Stimulated activated CD4-positive, alpha-beta T cell treated with anti-CD3 and anti-CD28 coated beads, Interleukin-4, amount 100 ng/mL, for 1 hour (primary cell): ENCODE measurements around the gene FBN3.

Experiments
- DNase-seq: peaks from one replicate; pipeline ENCODE4 v3.0.0-alpha.2; 2020

FBN3 gene

GRCh38 chr19:8148088-8148409 lies 1.3 kb downstream of the FBN3 start:
- no peak for DNase-seq

- no peak for DNase-seq
Observed at GRCh38 chr19:8147582-8147978, 1.8 kb downstream of the FBN3 start.

- no peak for DNase-seq
Observed at GRCh38 chr19:8146877-8147581, 2.4 kb downstream of the FBN3 start.

- DNase-seq = no peak
Observed at GRCh38 chr19:8144273-8144995, 5.0 kb downstream of the FBN3 start.

- no peak for DNase-seq
Observed at GRCh38 chr19:8143041-8143440, 6.4 kb downstream of the FBN3 start.

GRCh38 chr19:8142513-8142900 lies 6.9 kb downstream of the FBN3 start:
- DNase-seq = no peak

- DNase-seq = no peak
Observed at GRCh38 chr19:8141726-8142512, 7.5 kb downstream of the FBN3 start.

GRCh38 chr19:8138201-8138600 lies 11.2 kb downstream of the FBN3 start:
- no peak for DNase-seq

- no peak for DNase-seq
Observed at GRCh38 chr19:8137425-8137824, 12.0 kb downstream of the FBN3 start.

GRCh38 chr19:8135946-8136618 lies 13.3 kb downstream of the FBN3 start:
- no peak for DNase-seq

GRCh38 chr19:8132858-8133458 lies 16.4 kb downstream of the FBN3 start:
- no peak for DNase-seq

GRCh38 chr19:8131517-8131916 lies 17.9 kb downstream of the FBN3 start:
- no peak for DNase-seq

- no peak for DNase-seq
Observed at GRCh38 chr19:8129061-8129618, 20.3 kb downstream of the FBN3 start.

GRCh38 chr19:8128551-8128950 lies 20.8 kb downstream of the FBN3 start:
- DNase-seq = no peak

GRCh38 chr19:8127311-8127710 lies 22.1 kb downstream of the FBN3 start:
- DNase-seq = no peak

- DNase-seq = no peak
Observed at GRCh38 chr19:8126511-8126910, 22.9 kb downstream of the FBN3 start.

- DNase-seq = no peak
Observed at GRCh38 chr19:8126008-8126407, 23.4 kb downstream of the FBN3 start.

- no peak for DNase-seq
Observed at GRCh38 chr19:8123683-8124082, 25.7 kb downstream of the FBN3 start.

- no peak for DNase-seq
Observed at GRCh38 chr19:8120636-8121480, 28.5 kb downstream of the FBN3 start.

GRCh38 chr19:8117991-8118390 lies 31.4 kb downstream of the FBN3 start:
- DNase-seq = no peak

- DNase-seq = no peak
Observed at GRCh38 chr19:8116437-8117293, 32.7 kb downstream of the FBN3 start.
